Panc1 (cell line): ENCODE data around the gene SERPINA12. TPM values are rescaled to one million over a fixed set of nuclear protein-coding genes. Genes with fewer than 3 reads are reported as not detected.

ENCODE experiments used
- ATAC-seq: fragments of 200-7000 bp; cut with Tn5 transposase; 2 replicates; pipeline ENCODE4 v1.9.1; 2020; ENCODE audit warnings: mild to moderate bottlenecking, moderate library complexity
- BruUV-seq: library from RNA; stranded (reverse); fragments of 400-500 nt; replicated peaks from 2 replicates; lab custom pipeline; 2021; lab: Mats Ljungman, UMichigan
- CTCF ChIA-PET: fragments of 300-600 bp; sonication (Branson Sonifier 250); formaldehyde crosslinking; loops from one replicate; lab custom pipeline; 2022; ENCODE audit warnings: antibody characterized with exemption; lab: Charles Lee
- POLR2A ChIA-PET: fragments of 300-600 bp; sonication (Branson Sonifier 250); formaldehyde crosslinking; loops from one replicate; lab custom pipeline; 2022; ENCODE audit warnings: antibody characterized with exemption; lab: Charles Lee
- DNase-seq: peaks from one replicate; pipeline ENCODE4 v3.0.0-alpha.2; 2010; ENCODE audit warnings: low read depth, low spot score
- H3K27ac ChIP-seq: 2 replicates; pipeline ENCODE4 v1.5.1; 2011; ENCODE audit warnings: mild to moderate bottlenecking, low read length, inconsistent platforms
- H3K27me3 ChIP-seq: fragments of 200-500 bp; sonication (Bioruptor generic); 2 replicates; pipeline ENCODE4 v1.6.0; 2014; ENCODE audit warnings: low read length, inconsistent platforms; ENCODE audit not compliant: control insufficient read depth, insufficient read depth
- H3K36me3 ChIP-seq: fragments of 200-500 bp; sonication (Bioruptor generic); 2 replicates; pipeline ENCODE4 v1.5.1; 2014; ENCODE audit warnings: inconsistent platforms, mild to moderate bottlenecking, low read length, moderate library complexity; ENCODE audit not compliant: control insufficient read depth, insufficient read depth
- H3K4me1 ChIP-seq: 2 replicates; pipeline ENCODE4 v1.5.1; 2011; ENCODE audit warnings: inconsistent platforms, mild to moderate bottlenecking, low read length, moderate library complexity; ENCODE audit not compliant: control insufficient read depth, insufficient read depth
- H3K4me3 ChIP-seq, 2 experiments: 2 replicates each; pipeline ENCODE4 v1.5.1; 2011 to 2012; ENCODE audit warnings: low read depth in 2 of 2, low read length in 2 of 2, mild to moderate bottlenecking in 2 of 2, inconsistent platforms in 1 of 2, moderate library complexity in 1 of 2
- H3K9me3 ChIP-seq: fragments of 200-500 bp; sonication (Bioruptor generic); 2 replicates; pipeline ENCODE4 v1.5.1; 2014; ENCODE audit warnings: low read depth, mild to moderate bottlenecking, inconsistent platforms, low read length, moderate library complexity; ENCODE audit not compliant: control insufficient read depth, insufficient read depth
- CTCF ChIP-seq: fragments of 450-650 bp; IDR thresholded peaks from 2 replicates; pipeline ENCODE4 v1.5.1; 2017; ENCODE audit warnings: mild to moderate bottlenecking
- POLR2AphosphoS5 ChIP-seq: IDR thresholded peaks from 2 replicates; pipeline ENCODE4 v1.6.1; 2012; ENCODE audit warnings: mild to moderate bottlenecking, low read depth, low read length, moderate library complexity
- REST ChIP-seq, 2 experiments: IDR thresholded peaks; 2 replicates each; pipeline ENCODE4 v1.6.1; 2011 to 2012; ENCODE audit warnings: low read depth in 2 of 2, control low read depth in 1 of 2, low read length in 1 of 2, mild to moderate bottlenecking in 1 of 2, moderate library complexity in 1 of 2; ENCODE audit not compliant: insufficient read depth in 1 of 2
- SIN3A ChIP-seq: IDR thresholded peaks from 2 replicates; pipeline ENCODE4 v1.6.1; 2012; ENCODE audit warnings: low read depth, mild to moderate bottlenecking, low read length, moderate library complexity, borderline replicate concordance; ENCODE audit not compliant: insufficient read depth
- TCF7L2 ChIP-seq: IDR thresholded peaks from 2 replicates; pipeline ENCODE4 v1.6.1; 2011; ENCODE audit warnings: mild to moderate bottlenecking, low read depth, low read length, inconsistent platforms
- in situ Hi-C: cut with HindIII; loops from 2 replicates; pipeline ENCODE4 v1.10.0; 2016; ENCODE audit warnings: low sequenced_read_pairs, low pct_unique_long_range_greater_than_20kb
- intact Hi-C: fragments of 100-400 bp; cut with micrococcal nuclease; formaldehyde crosslinking; loops from one replicate; pipeline ENCODE4 v1.10.0; 2022; ENCODE audit not compliant: unreplicated experiment
- total RNA-seq: library from RNA; stranded (reverse); gene quantifications from one replicate; pipeline ENCODE4 v1.2.1, GENCODE V29; 2021; ENCODE audit not compliant: unreplicated experiment

SERPINA12 gene
- total RNA-seq, 1 experiment from 2014 or later = not detected

GRCh38 chr14:94481468-94482131, 27.7 kb downstream of the SERPINA12 start:
- ChIA-PET CTCF (no interaction called here), POLR2A (no interaction called here)
- Histone ChIP-seq H3K4me3 (no peak overlapping the region), H3K27ac (no peak overlapping the region), H3K9me3 (peaks cover 3% of the 10 kb centered on the region; the same call in 1 of the 2 replicates), H3K4me1 (no peaks in the 10 kb centered on the region), H3K27me3 (no peaks in the 10 kb centered on the region), H3K36me3 (no peaks in the 10 kb centered on the region)
- no peak for DNase-seq
- in situ Hi-C loops = no loop called here
- intact Hi-C loops = no loop called here
- no peak for TF ChIP-seq POLR2AphosphoS5
- TF ChIP-seq REST (IDR thresholded peaks at IDR 0.05; ENCODE audit: insufficient read depth in 1 of 2, low read depth in 2 of 2, low read length in 1 of 2) = no peak
- no peak for TF ChIP-seq TCF7L2
- TF ChIP-seq SIN3A = no peak
- TF ChIP-seq CTCF = no peak
- no peak for ATAC-seq
- no TSS peak for BruUV-seq

GRCh38 chr14:94480809-94481208, 28.5 kb downstream of the SERPINA12 start:
- Histone ChIP-seq H3K9me3 (peaks cover 3% of the 10 kb centered on the region; the same call in 1 of the 2 replicates), H3K27me3 (no peaks in the 10 kb centered on the region), H3K27ac (no peak overlapping the region), H3K4me1 (no peaks in the 10 kb centered on the region), H3K4me3 (no peak overlapping the region), H3K36me3 (no peaks in the 10 kb centered on the region)
- ATAC-seq (no peak), DNase-seq (no peak)
- intact Hi-C loops = no loop called here
- in situ Hi-C loops = no loop called here
- CTCF ChIA-PET = no interaction called here
- BruUV-seq = no TSS peak
- TF ChIP-seq CTCF (no peak), POLR2AphosphoS5 (no peak), SIN3A (no peak), REST (IDR thresholded peaks at IDR 0.05; ENCODE audit: insufficient read depth in 1 of 2, low read depth in 2 of 2, low read length in 1 of 2) (no peak), TCF7L2 (no peak)
- POLR2A ChIA-PET = no interaction called here
